HCT116 (cell line): ENCODE results near the gene DIS3L2. TPM values are rescaled to one million over a fixed set of nuclear protein-coding genes. Genes with fewer than 3 reads are reported as not detected.

Source experiments
- ATAC-seq: fragments of 200-7000 bp; cut with Tn5 transposase; 2 replicates; pipeline ENCODE4 v1.9.1; 2020; ENCODE audit warnings: mild to moderate bottlenecking, moderate library complexity
- BruUV-seq: library from RNA; stranded (reverse); fragments of 400-500 nt; replicated peaks from 2 replicates; lab custom pipeline; 2021; lab: Mats Ljungman, UMichigan
- CTCF ChIA-PET: fragments of 300-600 bp; sonication (Branson Sonifier 250); formaldehyde crosslinking; loops from one replicate; lab custom pipeline; 2021; ENCODE audit warnings: antibody characterized with exemption; lab: Charles Lee
- POLR2A ChIA-PET: fragments of 300-600, 350-600 bp; sonication (Branson Sonifier 250); formaldehyde crosslinking; loops from one replicate; lab custom pipeline; 2021; ENCODE audit warnings: antibody characterized with exemption; lab: Charles Lee
- RAD21 ChIA-PET, 2 experiments: fragments of 300-600 bp; sonication (Branson Sonifier 250); formaldehyde crosslinking; loops; one replicate each; lab custom pipeline; 2023; ENCODE audit warnings: low total read pairs in 2 of 2; ENCODE audit not compliant: uncharacterized antibody in 2 of 2, unreplicated experiment in 2 of 2, low non-redundant PET in 1 of 2; lab: Charles Lee
- DNase-seq: peaks from one replicate; pipeline ENCODE4 v3.0.0-alpha.2; 2010; ENCODE audit warnings: low read depth, low spot score
- H2AFZ ChIP-seq: fragments of 200-600 bp; shearing (Covaris generic), sonication (generic); 2 replicates; pipeline ENCODE4 v1.6.1; 2017; ENCODE audit warnings: low read depth, mixed run types, mixed read lengths, antibody characterized with exemption, low read length; ENCODE audit not compliant: poor library complexity, severe bottlenecking
- H3K27ac ChIP-seq: 2 replicates; pipeline ENCODE4 v1.5.1; 2012; ENCODE audit warnings: low read depth, low read length
- H3K27me3 ChIP-seq: fragments of 200-600 bp; sonication (generic); 2 replicates; pipeline ENCODE4 v1.6.1; 2016; ENCODE audit warnings: mixed run types, low read length, mixed read lengths; ENCODE audit not compliant: insufficient read depth
- H3K36me3 ChIP-seq, 2 experiments: fragments of 200-500 bp in 1 of 2; fragments of 200-600 bp in 1 of 2; sonication (Bioruptor generic) in 1 of 2; sonication (generic) in 1 of 2; 2 replicates each; pipeline versions ENCODE4 v1.5.1 to v1.6.1; 2014 to 2016; ENCODE audit warnings: low read length in 2 of 2, inconsistent platforms in 1 of 2, mixed read lengths in 1 of 2, mixed run types in 1 of 2; ENCODE audit not compliant: insufficient read depth in 2 of 2, control insufficient read depth in 1 of 2
- H3K4me1 ChIP-seq, 2 experiments: fragments of 200-600 bp in 1 of 2; sonication (generic) in 1 of 2; 2 replicates each; pipeline versions ENCODE4 v1.5.1 to v1.6.1; 2012 to 2017; ENCODE audit warnings: low read length in 2 of 2, inconsistent platforms in 1 of 2, mild to moderate bottlenecking in 1 of 2, mixed read lengths in 1 of 2, mixed run types in 1 of 2, moderate library complexity in 1 of 2; ENCODE audit not compliant: insufficient read depth in 2 of 2, control insufficient read depth in 1 of 2
- H3K4me2 ChIP-seq: fragments of 200-600 bp; sonication (generic); 2 replicates; pipeline ENCODE4 v1.6.1; 2017; ENCODE audit warnings: mixed run types, low read length, mixed read lengths
- H3K4me3 ChIP-seq, 2 experiments: fragments of 200-600 bp in 1 of 2; sonication (generic) in 1 of 2; replicated peaks in 1 of 2; 2 replicates each; pipeline ENCODE4 v1.5.1; 2011 to 2016; ENCODE audit warnings: low read length in 2 of 2, control low read depth in 1 of 2, low read depth in 1 of 2, mild to moderate bottlenecking in 1 of 2, mixed read lengths in 1 of 2, mixed run types in 1 of 2
- H3K79me2 ChIP-seq: fragments of 200-600 bp; sonication (generic); 2 replicates; pipeline ENCODE4 v1.6.1; 2017; ENCODE audit warnings: mild to moderate bottlenecking, mixed run types, low read length, moderate library complexity, mixed read lengths; ENCODE audit not compliant: insufficient read depth
- H3K9ac ChIP-seq: fragments of 200-600 bp; sonication (generic); 2 replicates; pipeline ENCODE4 v1.6.1; 2016; ENCODE audit warnings: low read length, mixed read lengths
- H3K9me2 ChIP-seq: fragments of 200-600 bp; sonication (generic), shearing (Covaris generic); 2 replicates; pipeline ENCODE4 v1.6.1; 2017; ENCODE audit warnings: mixed run types, mild to moderate bottlenecking, moderate library complexity; ENCODE audit not compliant: insufficient read depth
- H3K9me3 ChIP-seq, 2 experiments: fragments of 200-500 bp in 1 of 2; fragments of 200-600 bp in 1 of 2; sonication (Bioruptor generic) in 1 of 2; sonication (generic) in 1 of 2; 2 replicates each; pipeline ENCODE4 v1.6.1; 2014 to 2017; ENCODE audit warnings: low read length in 2 of 2, mixed read lengths in 2 of 2, inconsistent platforms in 1 of 2, low read depth in 1 of 2, mild to moderate bottlenecking in 1 of 2, mixed run types in 1 of 2, moderate library complexity in 1 of 2; ENCODE audit not compliant: control insufficient read depth in 1 of 2, insufficient read depth in 1 of 2
- H4K20me1 ChIP-seq: fragments of 200-600 bp; sonication (generic), shearing (Covaris generic); 2 replicates; pipeline ENCODE4 v1.6.1; 2017; ENCODE audit warnings: mixed run types, mild to moderate bottlenecking, moderate library complexity; ENCODE audit not compliant: insufficient read depth
- EZH2 ChIP-seq: fragments of 200-600 bp; sonication (generic); IDR thresholded peaks from 2 replicates; pipeline ENCODE4 v1.6.1; 2017; ENCODE audit warnings: antibody characterized with exemption, mixed run types
- EZH2phosphoT487 ChIP-seq: fragments of 200-600 bp; IDR thresholded peaks from 2 replicates; pipeline ENCODE4 v1.6.1; 2018; ENCODE audit warnings: antibody characterized with exemption, borderline replicate concordance
- FOSL1 ChIP-seq: IDR thresholded peaks from 2 replicates; pipeline ENCODE4 v1.6.1; 2012; ENCODE audit warnings: low read depth
- MAX ChIP-seq: IDR thresholded peaks from 2 replicates; pipeline ENCODE4 v1.6.1; 2012
- RAD21 ChIP-seq: IDR thresholded peaks from 2 replicates; pipeline ENCODE4 v1.6.1; 2012; ENCODE audit warnings: low read depth, mild to moderate bottlenecking
- SP1 ChIP-seq: IDR thresholded peaks from 2 replicates; pipeline ENCODE4 v1.6.1; 2012; ENCODE audit warnings: low read depth
- SRF ChIP-seq: IDR thresholded peaks from 2 replicates; pipeline ENCODE4 v1.6.1; 2012; ENCODE audit warnings: low read depth
- YY1 ChIP-seq: IDR thresholded peaks from 2 replicates; pipeline ENCODE4 v1.6.1; 2011; ENCODE audit warnings: low read length, low read depth, moderate library complexity, mild to moderate bottlenecking; ENCODE audit not compliant: insufficient replicate concordance; ENCODE audit errors: extremely low read depth
- ZNF274 ChIP-seq: fragments of 200-500 bp; sonication (Bioruptor generic); IDR thresholded peaks from 2 replicates; pipeline ENCODE4 v1.6.1; 2014; ENCODE audit warnings: mild to moderate bottlenecking, low read depth, low read length, inconsistent platforms
- intact Hi-C: fragments of 100-400 bp; cut with micrococcal nuclease; formaldehyde crosslinking; loops from 2 replicates; pipeline ENCODE4 v1.10.0; 2022
- total RNA-seq: library from RNA; stranded (reverse); gene quantifications from one replicate; pipeline ENCODE4 v1.2.1, GENCODE V29; 2021; ENCODE audit not compliant: unreplicated experiment
- TF ChIP-seq, protein P1 (sequence below): IDR thresholded peaks from 2 replicates; pipeline ENCODE4 v1.6.1; 2012
- TF ChIP-seq, protein P2 (sequence below): IDR thresholded peaks from 2 replicates; pipeline ENCODE4 v1.6.1; 2011; ENCODE audit warnings: mild to moderate bottlenecking, low read length, moderate library complexity; ENCODE audit not compliant: insufficient replicate concordance; ENCODE audit errors: extremely low read depth
- TF ChIP-seq, protein P3 (sequence below), 3 experiments: fragments of 200-600 bp in 1 of 3; sonication (generic) in 1 of 3; IDR thresholded peaks in 2 of 3; conservative IDR thresholded peaks in 1 of 3; 2 replicates each; pipeline ENCODE4 v1.5.1; 2012 to 2017; ENCODE audit warnings: low read depth in 2 of 3, low read length in 2 of 3, antibody characterized with exemption in 1 of 3, borderline replicate concordance in 1 of 3, control low read depth in 1 of 3, mild to moderate bottlenecking in 1 of 3, mixed read lengths in 1 of 3, mixed run types in 1 of 3, moderate library complexity in 1 of 3; ENCODE audit not compliant: insufficient read depth in 1 of 3
- TF ChIP-seq, protein P4 (sequence below): IDR thresholded peaks from 2 replicates; pipeline ENCODE4 v1.6.1; 2012; ENCODE audit warnings: low read depth

The DIS3L2 gene
- total RNA-seq, 1 experiment from 2014 or later, result 42.5 TPM

GRCh38 chr2:232225895-232226294 is 264.4 kb downstream of the DIS3L2 start:
- no peak overlapping the region for H3K9ac ChIP-seq
- H3K79me2 ChIP-seq, result no peaks in the 10 kb centered on the region
- intact Hi-C loops, result no loop called here
- no TSS peak for BruUV-seq
- ChIA-PET POLR2A (no interaction called here), CTCF (no interaction called here), RAD21 (no interaction called here)
- H3K4me2 ChIP-seq, result no peak overlapping the region
- no peak overlapping the region for H2AFZ ChIP-seq
- H3K27me3 ChIP-seq, result no peaks in the 10 kb centered on the region
- H3K9me2 ChIP-seq, result no peaks in the 10 kb centered on the region
- H3K27ac ChIP-seq, result no peak overlapping the region
- H4K20me1 ChIP-seq, result no peaks in the 10 kb centered on the region
- H3K4me1 ChIP-seq, result no peaks in the 10 kb centered on the region
- ATAC-seq, result no peak
- DNase-seq, result no peak
- no peaks in the 10 kb centered on the region for H3K36me3 ChIP-seq
- H3K4me3 ChIP-seq, result no peak overlapping the region
- H3K9me3 ChIP-seq, result no peaks in the 10 kb centered on the region
- TF ChIP-seq, protein P1, sequence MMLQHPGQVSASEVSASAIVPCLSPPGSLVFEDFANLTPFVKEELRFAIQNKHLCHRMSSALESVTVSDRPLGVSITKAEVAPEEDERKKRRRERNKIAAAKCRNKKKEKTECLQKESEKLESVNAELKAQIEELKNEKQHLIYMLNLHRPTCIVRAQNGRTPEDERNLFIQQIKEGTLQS, result no peak
- no peak for TF ChIP-seq EZH2
- TF ChIP-seq MAX, result no peak
- TF ChIP-seq, protein P2, sequence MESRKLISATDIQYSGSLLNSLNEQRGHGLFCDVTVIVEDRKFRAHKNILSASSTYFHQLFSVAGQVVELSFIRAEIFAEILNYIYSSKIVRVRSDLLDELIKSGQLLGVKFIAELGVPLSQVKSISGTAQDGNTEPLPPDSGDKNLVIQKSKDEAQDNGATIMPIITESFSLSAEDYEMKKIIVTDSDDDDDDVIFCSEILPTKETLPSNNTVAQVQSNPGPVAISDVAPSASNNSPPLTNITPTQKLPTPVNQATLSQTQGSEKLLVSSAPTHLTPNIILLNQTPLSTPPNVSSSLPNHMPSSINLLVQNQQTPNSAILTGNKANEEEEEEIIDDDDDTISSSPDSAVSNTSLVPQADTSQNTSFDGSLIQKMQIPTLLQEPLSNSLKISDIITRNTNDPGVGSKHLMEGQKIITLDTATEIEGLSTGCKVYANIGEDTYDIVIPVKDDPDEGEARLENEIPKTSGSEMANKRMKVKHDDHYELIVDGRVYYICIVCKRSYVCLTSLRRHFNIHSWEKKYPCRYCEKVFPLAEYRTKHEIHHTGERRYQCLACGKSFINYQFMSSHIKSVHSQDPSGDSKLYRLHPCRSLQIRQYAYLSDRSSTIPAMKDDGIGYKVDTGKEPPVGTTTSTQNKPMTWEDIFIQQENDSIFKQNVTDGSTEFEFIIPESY, result no peak
- TF ChIP-seq ZNF274, result no peak
- no peak for TF ChIP-seq EZH2phosphoT487
- no peak for TF ChIP-seq FOSL1
- TF ChIP-seq RAD21, result no peak
- TF ChIP-seq, protein P3, sequence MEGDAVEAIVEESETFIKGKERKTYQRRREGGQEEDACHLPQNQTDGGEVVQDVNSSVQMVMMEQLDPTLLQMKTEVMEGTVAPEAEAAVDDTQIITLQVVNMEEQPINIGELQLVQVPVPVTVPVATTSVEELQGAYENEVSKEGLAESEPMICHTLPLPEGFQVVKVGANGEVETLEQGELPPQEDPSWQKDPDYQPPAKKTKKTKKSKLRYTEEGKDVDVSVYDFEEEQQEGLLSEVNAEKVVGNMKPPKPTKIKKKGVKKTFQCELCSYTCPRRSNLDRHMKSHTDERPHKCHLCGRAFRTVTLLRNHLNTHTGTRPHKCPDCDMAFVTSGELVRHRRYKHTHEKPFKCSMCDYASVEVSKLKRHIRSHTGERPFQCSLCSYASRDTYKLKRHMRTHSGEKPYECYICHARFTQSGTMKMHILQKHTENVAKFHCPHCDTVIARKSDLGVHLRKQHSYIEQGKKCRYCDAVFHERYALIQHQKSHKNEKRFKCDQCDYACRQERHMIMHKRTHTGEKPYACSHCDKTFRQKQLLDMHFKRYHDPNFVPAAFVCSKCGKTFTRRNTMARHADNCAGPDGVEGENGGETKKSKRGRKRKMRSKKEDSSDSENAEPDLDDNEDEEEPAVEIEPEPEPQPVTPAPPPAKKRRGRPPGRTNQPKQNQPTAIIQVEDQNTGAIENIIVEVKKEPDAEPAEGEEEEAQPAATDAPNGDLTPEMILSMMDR (IDR thresholded peaks at IDR 0.05 in 2 of 3, conservative IDR thresholded peaks at IDR 0.05 in 1 of 3; ENCODE audit: borderline replicate concordance in 1 of 3, insufficient read depth in 1 of 3, low read depth in 2 of 3, low read length in 2 of 3), result no peak
- TF ChIP-seq YY1, result no peak
- TF ChIP-seq SRF, result no peak
- TF ChIP-seq, protein P4, sequence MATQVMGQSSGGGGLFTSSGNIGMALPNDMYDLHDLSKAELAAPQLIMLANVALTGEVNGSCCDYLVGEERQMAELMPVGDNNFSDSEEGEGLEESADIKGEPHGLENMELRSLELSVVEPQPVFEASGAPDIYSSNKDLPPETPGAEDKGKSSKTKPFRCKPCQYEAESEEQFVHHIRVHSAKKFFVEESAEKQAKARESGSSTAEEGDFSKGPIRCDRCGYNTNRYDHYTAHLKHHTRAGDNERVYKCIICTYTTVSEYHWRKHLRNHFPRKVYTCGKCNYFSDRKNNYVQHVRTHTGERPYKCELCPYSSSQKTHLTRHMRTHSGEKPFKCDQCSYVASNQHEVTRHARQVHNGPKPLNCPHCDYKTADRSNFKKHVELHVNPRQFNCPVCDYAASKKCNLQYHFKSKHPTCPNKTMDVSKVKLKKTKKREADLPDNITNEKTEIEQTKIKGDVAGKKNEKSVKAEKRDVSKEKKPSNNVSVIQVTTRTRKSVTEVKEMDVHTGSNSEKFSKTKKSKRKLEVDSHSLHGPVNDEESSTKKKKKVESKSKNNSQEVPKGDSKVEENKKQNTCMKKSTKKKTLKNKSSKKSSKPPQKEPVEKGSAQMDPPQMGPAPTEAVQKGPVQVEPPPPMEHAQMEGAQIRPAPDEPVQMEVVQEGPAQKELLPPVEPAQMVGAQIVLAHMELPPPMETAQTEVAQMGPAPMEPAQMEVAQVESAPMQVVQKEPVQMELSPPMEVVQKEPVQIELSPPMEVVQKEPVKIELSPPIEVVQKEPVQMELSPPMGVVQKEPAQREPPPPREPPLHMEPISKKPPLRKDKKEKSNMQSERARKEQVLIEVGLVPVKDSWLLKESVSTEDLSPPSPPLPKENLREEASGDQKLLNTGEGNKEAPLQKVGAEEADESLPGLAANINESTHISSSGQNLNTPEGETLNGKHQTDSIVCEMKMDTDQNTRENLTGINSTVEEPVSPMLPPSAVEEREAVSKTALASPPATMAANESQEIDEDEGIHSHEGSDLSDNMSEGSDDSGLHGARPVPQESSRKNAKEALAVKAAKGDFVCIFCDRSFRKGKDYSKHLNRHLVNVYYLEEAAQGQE, result no peak
- TF ChIP-seq SP1, result no peak
